GM06990 (cell line): ENCODE results near the gene FITM2.

Experiments
- DNase-seq: peaks from one replicate; pipeline ENCODE4 v3.0.0-alpha.2; 2011; ENCODE audit not compliant: insufficient read length; ENCODE audit errors: extremely low read depth
- H3K27me3 ChIP-seq: replicated peaks from 2 replicates; pipeline ENCODE4 v1.6.0; 2011; ENCODE audit warnings: low read length; ENCODE audit not compliant: control insufficient read depth, insufficient read depth
- H3K36me3 ChIP-seq: 2 replicates; pipeline ENCODE4 v1.5.1; 2011; ENCODE audit warnings: low read length; ENCODE audit not compliant: control insufficient read depth, insufficient read depth
- H3K4me3 ChIP-seq: replicated peaks from 2 replicates; pipeline ENCODE4 v1.5.1; 2011; ENCODE audit warnings: low read depth, mild to moderate bottlenecking, control low read depth, low read length
- CTCF ChIP-seq: IDR thresholded peaks from 2 replicates; pipeline ENCODE4 v1.5.1; 2011; ENCODE audit warnings: low read length, control low read depth, mild to moderate bottlenecking, inconsistent platforms; ENCODE audit not compliant: insufficient read depth, poor library complexity, severe bottlenecking

FITM2 gene

DNA sequence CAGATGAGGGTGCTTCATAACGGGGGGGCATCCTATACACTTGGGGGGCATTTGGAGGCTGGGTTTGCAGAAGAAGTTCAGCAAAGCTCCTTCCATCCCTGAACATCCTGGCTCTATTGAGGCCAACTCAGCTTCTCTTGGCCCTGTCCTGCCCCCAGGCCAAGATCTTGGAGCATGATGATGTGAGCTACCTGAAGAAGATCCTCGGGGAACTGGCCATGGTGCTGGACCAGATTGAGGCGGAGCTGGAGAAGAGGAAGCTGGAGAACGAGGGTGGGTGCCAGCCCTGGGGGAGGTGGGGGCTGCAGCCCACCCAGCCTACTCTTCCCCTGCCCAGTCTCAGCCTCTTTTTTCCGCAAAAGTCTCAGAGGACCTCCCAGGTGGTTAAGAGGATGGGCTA lies 46.7 kb downstream of the FITM2 start:
- no peak for TF ChIP-seq CTCF
- Histone ChIP-seq H3K4me3 (no peak overlapping the region), H3K27me3 (no peaks in the 10 kb centered on the region), H3K36me3 (no peaks in the 10 kb centered on the region)
- no peak for DNase-seq

DNA sequence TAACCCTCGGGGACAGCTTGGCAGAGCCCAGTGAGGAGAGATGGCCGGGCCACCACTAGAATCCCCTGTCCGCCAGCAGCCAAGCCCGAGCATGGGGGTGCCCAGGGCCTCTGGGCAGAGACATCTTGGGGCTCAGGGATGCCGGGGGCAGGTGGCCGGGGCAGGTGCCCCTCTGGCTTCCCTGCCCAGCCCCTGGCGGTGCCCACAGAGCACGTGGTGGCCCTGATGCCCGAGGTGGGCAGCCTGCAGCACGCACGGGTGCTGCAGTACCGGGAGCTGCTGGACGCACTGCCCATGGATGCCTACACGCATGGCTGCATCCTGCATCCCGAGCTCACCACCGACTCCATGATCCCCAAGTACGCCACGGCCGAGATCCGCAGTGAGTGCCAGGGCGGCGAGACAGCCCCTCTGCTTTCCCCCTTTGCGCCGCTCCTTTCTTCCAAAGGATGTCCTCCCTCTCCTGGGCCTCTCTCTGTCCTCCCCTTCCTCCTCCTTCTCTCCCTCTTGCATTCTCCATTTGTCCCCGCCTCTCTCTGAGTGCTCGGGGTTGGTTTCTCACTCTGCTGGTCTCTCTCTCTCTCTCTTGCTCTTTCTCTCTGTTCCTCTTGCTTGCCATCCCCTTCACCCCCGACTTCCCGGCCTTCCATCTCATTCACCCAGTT lies 52.6 kb downstream of the FITM2 start:
- no peak for DNase-seq
- H3K27me3 ChIP-seq = no peaks in the 10 kb centered on the region

GRCh38 chr20:44256961-44257360 lies 54.0 kb downstream of the FITM2 start:
- DNase-seq = no peak
- Histone ChIP-seq H3K36me3 (no peaks in the 10 kb centered on the region), H3K27me3 (no peaks in the 10 kb centered on the region), H3K4me3 (no peak overlapping the region)
- no peak for TF ChIP-seq CTCF

More for the DNA sequence above, 52.6 kb downstream of the FITM2 start:
- H3K36me3 ChIP-seq = no peaks in the 10 kb centered on the region
- no peak overlapping the region for H3K4me3 ChIP-seq
- TF ChIP-seq CTCF = no peak

DNA sequence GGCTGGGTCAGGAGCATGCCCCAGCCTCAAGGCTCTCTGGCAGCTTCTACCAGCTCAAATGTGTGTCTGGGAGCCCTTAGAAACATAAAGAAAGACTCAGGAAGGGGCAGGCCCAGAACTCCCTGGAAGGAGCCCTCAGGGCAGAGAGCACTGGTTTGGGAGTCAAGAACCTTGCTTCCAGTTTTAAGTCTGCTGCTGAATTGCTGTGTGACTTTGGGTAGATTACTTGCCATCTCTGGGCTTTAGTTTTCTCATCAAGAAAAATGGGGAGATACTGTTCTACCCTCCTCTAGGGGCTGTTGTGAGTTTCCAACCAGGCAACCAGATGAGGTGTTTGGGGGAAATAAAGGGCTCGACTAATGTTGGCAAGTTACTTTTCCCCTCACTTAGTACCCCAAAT lies 55.1 kb downstream of the FITM2 start:
- no peak for DNase-seq
- H3K4me3 ChIP-seq = no peak overlapping the region
- no peak for TF ChIP-seq CTCF
- H3K36me3 ChIP-seq = no peaks in the 10 kb centered on the region
- no peaks in the 10 kb centered on the region for H3K27me3 ChIP-seq

DNA sequence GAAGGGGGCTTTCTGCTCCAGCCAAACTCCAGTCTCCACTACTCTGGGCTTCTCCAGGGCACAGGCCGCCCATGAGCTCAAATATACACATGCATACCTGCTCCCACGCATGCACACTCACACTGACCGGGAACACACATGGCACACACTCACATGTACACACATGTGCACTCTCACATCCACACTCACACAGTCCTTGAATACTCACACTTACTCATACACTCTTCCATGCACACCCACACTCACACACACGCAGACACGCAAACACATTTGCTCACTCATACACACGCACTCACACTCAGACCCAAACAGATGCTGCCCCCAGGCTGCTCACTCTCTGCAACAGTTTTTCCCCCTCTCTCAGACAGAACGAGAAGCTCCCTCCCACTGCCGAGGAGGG lies 56.9 kb downstream of the FITM2 start:
- Histone ChIP-seq H3K36me3 (no peaks in the 10 kb centered on the region), H3K27me3 (no peaks in the 10 kb centered on the region), H3K4me3 (no peak overlapping the region)
- no peak for DNase-seq
- no peak for TF ChIP-seq CTCF

DNA sequence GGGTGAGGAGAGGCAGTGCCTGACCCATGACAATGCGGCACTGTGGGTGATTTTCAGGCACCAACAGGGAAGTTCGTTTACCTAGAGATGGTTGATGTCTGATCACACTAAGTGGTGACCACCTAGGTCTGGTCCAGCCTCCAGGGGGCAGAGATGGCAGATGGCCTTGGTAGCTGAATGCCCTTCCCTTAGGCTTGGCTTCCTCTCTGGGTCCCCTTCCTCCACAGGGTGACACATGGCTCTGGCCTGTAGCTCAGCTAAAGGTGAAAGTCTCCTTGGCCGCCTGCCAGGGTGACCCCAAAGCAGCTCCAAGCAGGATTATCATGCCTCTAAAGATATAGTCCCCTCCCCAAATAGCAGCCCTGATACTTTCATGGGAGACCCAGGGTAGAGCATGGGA lies 57.5 kb downstream of the FITM2 start:
- Histone ChIP-seq H3K27me3 (no peaks in the 10 kb centered on the region), H3K4me3 (no peak overlapping the region), H3K36me3 (no peaks in the 10 kb centered on the region)
- no peak for TF ChIP-seq CTCF
- no peak for DNase-seq
